ENCODE measurements around the gene THRA. TPM values are rescaled to one million over a fixed set of nuclear protein-coding genes. Genes with fewer than 3 reads are reported as not detected.
A peak's percentile ranks its signal among the peaks of the same experiment; 100 is the strongest.

THRA gene
- total RNA-seq, 1 donor from 2014 or later = 22.0 TPM

DNA sequence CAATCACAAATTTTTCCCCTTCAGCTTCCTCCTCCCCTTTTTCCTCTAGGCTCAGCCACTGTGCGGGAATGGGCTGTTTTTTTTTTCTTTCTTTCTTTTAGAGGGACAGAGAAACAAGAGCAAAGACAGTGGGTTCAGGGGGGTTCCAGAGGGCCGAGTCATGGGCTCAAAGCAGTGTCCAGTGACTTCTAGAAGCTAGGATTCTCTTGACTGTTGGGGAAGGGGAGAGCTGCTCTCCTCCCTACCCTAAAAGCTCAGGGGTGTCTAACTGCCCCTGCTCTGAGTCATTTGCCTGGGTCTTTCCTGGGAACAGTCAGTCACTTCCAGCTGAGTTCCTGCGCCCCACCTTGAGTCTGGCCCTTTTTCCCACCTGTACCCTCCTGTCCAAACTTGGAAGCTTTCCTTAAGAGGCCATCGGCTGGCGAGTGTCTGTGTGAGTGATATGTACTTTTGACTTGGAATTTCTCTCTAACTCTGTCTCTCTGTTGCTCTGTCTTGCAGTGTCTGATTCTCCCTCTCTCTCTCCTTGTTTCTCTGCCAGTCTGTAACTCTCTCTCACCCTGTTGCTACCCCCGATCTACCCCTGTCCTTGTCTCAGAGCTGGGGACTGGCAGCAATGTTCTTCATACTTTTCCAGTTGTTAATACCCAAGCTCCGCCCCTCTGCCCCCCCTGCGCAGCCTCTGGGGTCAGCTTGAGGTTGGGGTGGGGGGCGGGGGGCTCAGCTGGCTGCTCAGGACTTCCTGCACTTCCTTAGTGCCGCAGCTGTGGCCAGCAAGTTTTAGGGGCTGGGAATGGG is 2.4 kb downstream of the THRA start:
- no peak for DNase-seq (ENCODE audit: low read depth)

DNA sequence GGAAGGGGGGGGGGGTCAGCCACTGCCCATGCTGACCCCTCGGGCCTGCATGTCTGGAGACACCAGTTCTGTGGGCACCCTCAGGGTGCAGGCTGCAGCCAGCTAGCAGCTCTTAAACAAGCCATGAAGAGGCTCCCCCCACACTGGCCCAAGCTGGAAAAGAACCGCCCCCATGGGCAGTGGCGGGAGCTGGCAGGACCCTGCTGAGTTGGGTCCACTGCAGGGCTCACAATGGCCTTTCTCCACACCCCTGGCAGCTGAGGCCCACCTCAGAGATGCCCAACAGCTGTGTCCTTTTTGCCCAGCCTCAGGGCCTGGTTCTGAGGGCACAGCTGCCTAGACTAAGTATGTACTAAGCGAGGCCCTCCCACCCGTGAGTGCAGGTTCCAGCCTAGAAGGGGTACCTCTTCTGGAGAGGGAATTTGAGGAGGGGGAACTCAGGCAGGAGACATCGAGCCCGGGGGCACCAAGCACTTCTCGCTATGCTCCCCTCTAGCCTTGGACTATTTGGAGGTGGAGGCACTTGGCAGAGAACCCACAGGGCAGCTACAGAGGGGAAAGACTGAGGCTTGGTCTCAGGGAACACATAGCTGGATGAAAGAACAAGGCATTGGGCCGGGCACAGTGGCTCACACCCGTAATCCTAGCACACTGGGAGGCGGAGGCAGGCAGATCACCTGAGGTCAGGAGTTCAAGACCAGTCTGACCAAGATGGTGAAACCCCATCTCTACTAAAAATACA is 3.2 kb downstream of the THRA start:
- no peak for DNase-seq (ENCODE audit: low read depth)

DNA sequence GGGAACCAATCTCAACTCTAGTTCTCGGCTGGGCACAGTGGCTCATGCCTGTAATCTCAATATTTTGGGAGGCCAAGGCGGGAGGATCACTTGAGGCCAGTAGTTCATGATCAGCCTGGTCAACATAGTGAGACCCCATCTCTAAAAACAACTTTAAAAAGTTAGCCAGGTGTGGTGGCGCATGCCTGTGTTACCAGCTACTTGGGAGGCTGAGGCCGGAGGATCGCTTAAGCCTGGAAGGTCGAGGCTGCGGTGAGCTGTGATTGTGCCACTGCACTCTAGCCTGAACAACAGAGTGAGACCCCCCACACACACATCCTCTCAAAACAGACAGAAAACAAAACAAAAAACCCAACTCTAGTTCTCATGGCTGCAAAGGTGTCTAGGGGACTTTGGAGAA is 4.9 kb downstream of the THRA start:
- DNase-seq (ENCODE audit: low read depth) = no peak

DNA sequence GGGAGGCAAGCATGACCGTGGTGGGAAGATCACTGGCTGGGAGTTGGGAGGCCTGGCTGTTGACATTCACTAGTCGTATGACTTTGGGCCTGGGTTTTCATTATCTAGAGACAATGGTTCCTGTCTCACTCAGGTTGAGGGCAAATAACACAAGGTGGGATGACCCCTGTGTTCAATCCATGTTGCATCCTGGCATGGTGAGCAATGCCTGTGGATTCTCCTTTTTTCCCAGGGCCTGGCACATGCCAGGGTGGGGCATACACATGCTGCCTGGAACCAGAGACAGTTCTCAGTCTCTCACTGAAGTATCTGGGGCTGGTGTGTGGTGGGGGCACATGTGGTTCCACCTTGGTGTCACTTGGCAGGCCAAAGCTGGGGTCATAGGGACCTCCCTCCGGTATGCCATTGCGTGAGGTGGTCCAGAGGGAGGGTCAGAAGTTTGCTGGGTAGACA is 5.4 kb downstream of the THRA start:
- DNase-seq (ENCODE audit: low read depth) = peak; percentile 56

DNA sequence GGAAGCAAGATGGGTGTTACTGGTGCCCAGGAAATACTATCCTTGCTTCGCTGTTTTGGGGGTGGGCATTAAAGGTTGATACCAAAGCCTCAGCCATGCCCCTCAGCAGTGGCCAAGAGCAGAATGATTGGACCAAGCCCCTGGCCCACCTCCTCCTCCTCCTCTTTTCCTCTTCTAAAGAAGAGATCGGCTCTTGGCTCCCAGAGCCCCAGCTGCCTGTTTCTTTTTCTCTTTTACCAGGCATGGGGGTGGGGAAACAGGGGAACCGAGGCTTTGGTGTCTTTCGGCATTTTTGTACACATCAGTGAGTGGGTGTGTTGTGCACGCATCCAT is 5.8 kb downstream of the THRA start:
- DNase-seq (ENCODE audit: low read depth) = no peak

DNA sequence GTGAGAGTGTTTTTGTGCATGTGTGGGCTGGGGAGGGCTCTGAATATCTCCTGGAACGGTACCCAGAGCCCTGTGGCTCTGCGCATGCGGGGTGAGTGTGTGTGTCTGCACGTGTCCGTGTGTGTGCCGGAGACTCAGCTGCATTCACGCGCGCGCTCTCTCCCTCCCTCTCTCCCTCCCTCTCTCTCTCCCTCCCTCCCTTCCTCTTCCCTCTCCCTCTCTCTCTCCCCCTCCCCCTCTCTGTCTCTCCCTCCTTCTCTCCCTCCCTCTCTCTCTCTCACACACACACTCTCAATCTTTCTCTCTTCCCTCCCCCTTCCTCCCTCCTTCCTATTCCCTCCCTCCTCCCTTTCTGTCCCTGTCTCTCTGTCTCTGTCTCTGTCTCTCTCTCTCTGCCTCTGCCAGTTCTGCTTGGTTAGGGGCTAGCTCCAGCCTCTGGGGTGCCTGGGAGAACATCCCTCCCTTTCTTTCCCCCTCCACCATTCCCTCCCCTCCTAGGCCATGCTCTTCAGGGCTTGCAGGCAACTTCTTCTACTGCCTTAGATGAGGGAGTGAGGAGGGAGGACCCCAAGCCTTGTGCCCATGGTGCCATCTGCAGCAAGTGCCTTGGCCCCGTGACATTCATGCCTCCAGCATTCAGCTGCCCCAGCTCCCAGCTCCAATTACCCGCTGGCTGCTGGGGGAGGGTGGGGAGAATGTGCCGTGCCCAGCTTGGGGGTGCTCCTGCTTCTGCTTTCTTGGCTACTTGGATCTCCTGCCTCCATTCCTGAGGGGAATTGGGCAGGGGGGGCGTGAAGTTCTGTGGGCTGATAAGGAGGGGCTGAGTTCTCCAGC is 6.4 kb downstream of the THRA start:
- peak; percentile 50 for DNase-seq (ENCODE audit: low read depth)

DNA sequence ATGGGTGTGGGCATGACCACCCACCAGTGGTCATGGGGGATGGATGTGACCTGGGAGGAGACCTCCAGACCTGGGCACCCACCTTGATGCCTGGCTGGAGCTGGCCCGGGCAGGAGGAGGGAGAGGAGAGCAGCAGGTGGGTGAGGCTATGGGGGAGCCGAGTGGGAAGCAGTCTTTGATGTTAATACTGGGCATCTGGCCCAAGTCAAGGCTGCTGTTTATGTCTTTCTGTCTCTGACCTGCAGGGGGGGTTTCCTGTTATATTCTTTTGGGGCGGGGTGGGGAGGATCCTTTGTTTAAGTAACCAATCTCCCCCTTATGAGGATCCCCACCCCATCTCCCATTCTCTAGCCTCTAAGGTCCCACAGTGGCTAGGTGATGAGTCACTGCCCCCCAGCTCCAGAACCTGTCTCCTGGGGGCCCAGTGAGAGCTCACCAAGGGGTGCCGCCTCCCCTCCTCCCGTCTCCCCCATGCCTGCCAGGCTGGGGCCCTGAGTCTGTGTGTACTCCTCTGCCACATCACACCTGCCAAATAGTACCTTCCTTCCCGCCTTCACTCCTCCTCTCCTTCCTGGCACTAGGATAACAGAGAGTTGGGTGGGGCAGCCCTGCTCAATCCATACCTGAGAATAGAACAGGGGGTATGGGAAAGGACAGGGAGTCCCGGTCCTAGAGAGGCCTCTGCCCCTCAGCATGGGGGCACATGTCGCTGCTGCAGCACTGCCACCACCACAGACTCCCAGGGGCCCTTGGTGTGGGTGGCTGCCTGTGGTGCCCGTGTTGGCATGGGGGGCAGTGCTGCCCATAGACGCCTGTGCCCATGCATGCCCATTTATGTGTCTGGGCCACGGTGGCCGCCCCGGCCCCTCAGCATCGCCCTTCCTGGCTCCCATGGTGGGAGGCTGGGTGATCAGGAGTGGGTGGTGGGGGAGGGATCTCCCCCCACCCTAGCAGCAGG is 7.3 kb downstream of the THRA start:
- DNase-seq (ENCODE audit: low read depth) = no peak

DNA sequence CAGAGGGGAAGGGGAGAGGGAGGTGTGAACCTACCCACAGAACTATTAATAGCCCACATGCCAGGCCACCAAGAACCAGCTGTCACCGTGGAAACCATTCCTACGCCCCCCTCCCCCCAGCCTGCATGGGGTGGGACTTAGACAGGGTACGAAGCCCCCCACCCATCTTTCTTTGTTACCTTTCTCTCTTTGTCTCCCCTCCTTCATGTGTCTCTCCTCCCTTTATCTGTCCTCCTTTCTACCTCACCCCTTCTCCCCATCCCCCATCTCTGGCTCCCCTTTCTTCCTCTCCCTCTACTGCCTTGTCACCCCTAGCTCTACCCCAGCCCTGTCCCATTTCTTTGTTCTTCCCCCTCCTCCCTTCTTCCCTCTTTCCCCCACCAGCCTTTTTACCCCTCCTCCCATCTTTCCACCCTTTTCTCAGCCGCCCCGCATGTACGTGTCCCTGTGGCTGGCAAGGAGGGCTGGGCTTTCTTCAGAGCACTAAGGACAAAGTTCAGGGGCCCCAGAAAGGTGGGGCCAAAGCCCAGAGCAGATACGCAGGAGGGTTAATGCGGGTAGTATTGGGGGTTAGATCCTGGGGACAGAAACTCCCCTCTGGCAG is 8.0 kb downstream of the THRA start:
- DNase-seq (ENCODE audit: low read depth) = no peak

DNA sequence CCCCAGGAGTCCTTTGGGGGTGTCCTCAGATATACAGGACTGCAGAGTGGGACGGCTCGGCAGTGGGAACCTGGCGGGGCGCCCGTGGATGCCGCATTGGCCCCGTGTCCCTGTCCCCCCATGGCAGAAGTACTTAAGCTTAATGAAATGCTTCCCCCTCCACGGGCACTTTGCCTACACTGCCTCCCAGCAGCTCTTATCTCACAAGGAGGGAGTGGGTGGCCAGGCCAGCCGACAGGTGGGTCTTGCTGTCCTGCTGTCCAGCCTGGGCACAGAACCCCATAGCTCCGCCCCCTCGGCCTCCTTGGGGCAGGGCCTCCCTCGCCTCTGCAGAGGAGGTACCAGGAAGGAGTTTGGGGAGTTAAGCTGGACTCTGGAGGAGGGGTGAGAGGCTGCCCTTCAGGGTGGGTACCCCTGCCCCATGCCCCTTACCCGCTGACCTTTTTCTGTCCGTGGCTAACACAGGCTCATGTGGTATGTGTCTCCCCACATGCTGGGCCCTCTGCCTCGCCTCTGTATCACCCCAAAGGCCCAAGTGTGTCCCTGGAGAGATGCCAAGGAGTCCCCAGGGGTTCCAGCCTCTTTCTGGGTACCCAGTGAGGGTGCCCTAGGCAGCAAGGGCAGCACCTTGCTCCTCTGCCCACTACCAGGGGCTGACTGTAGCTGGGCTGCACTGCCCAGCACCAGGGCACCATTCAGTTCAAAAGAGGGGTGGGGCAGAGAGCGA is 8.7 kb downstream of the THRA start:
- no peak for DNase-seq (ENCODE audit: low read depth)

DNA sequence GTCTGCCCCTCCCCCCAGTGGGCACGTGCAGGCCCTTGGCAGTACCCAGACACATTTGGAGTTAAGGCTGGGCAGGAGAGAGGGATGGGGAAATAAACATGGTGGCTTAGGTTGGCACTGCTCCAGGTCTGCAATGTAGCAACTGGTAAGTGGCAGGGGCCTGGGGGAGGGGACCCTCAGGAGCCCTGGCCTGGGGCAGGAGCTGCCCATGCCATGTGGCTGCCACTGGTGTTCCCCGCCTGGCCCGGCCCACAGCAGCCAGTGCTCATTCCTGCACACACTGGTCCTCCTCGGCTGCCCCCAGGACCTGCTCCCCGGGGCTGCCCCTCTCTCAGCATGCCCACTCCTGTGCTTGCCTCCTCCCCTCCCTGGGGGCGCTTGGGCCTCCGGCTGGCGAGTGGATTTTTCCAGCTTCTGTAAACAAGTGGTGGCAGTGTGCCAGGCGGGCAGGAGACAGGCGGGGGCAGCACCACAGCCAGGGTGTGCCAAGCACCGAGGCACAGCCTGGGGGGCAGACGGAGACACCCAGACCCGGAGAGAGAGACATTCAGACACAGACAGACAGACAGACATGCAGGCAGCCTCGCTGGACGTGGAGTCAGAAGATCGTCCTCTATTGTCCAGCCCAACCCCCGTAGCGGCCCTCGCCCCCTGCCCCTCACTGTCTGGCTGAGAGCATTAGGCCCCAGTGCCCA is 9.4 kb downstream of the THRA start:
- DNase-seq (ENCODE audit: low read depth) = peak; percentile 84

DNA sequence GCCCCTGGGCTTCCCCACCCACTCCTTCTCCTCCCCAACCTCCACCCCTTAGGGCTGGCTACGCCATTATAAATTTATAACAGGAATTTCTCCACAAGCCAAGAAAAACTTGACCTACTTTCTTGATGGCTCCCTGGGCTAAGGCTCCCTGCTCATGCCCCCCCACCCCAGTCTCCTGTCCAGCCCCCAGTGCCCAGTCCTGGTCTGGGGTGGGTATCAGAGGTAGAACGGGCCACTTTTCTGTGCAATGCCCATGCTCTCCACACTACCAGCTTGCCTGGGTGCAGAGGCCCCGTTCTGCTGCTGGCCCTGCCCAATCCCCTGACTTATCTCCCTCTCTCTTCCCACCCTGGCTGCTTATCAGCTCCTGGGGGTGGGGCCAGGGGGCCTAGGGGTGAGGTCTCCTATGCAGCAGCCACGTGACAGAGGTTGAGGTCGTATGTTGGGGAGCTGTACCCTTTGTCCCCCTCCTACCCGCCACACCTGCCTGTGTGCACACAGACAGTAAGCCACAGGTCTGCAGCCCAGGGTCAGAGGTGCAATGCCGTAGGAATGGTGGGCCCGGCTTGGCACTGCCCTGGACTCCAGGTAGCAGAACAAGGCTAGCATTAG is 10.1 kb downstream of the THRA start:
- no peak for DNase-seq (ENCODE audit: low read depth)

DNA sequence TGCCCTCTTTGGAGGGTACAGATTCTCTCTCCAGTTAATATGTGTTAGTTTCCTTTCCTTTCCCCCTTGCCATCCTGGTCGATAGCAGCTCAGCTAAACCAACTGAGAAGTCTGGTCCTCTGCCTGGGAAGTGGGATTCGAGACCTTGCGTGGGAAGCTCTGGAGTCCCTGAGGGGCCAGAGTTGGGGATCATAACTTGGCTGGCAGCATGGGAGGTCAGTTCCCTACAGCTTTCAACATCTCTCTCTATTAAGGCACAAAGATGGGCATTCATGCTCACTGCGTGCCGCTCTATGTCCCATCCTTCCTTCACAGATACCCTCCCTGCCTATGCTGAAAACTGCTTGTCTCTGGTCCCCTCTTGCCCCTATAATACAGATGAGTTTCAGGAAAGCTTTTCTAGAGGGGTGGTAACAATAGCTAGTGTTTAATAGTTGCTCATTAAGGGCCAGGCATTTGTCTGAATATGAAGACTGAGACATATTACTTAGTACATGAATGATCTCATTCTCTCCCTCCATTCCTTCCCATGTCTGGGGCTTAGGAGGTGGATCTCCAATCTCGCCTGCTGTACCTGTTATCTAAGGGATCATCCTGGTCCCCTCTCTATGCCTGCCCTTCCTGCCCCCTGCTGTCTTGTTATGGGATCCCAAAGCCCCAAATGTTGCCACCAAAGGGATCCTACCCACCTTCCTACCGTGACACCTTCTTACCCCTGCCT is 10.8 kb downstream of the THRA start:
- DNase-seq (ENCODE audit: low read depth) = no peak

DNA sequence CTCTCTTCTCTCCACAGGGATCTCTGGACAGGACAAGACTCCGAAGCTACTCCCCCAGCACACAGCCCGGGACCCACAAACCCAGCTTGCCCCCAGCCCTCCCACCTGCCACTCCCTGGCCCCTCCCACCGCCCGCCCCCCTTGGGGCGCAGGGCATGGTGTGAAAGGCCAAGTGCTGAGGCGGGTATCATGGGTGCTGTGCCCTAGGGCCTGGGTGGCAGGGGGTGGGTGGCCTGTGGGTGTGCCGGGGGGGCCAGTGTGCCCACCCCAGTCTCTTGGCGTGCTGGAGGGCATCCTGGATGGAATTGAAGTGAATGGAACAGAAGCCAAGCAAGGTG is 11.4 kb downstream of the THRA start:
- no peak for DNase-seq (ENCODE audit: low read depth)

DNA sequence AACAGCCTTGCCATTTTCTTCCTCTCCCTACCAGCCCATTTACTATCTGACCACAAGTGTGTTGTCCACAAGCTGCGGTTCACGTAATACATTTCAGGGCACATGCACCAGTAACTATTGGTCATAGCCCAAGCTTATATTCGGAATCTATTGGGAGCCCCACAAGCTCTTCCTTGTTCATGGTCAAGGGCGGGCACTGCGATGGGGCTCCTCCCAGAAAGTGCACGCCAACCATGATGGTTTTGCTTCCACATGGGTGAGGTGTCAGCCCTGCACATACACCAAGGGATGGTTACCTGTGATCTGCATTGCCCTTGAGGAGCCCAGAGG is 12.1 kb downstream of the THRA start:
- DNase-seq (ENCODE audit: low read depth) = no peak

DNA sequence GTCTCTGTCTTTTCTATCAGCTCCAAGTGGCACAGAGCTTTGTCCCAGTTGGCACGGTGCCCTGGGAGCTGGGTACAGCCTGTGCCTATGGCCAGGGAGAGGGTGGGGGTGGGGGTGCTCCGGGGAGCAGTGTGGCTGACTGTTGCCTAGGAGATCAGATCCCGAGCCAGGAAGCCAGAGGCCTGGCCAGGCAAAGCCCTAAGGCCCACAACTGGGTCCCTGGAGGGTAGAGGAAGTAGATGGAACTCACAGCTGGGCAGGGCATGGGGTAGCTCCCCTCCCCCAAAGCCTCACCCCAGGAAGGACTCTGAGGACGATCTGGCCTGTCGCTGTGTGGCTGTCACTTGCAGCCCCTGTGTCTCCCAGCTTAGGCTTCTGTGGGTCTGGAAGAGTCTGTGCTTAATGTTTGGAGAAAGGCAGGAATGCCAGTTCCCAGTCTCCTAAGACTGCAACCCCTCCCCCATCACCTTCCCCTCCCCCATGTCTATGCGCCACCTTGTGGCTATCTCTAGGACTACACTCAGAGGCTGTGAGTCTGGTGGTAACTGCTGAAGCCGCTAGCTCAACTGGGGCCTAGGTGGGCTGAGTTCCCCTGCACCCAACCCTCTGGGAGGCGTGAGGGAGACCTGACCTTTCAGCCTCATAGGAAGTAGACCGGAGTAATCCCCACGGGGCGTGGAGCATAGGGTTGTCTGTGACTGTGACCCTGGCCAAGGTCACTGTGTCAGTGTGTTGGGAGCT is 12.6 kb downstream of the THRA start:
- peak; percentile 67 for DNase-seq (ENCODE audit: low read depth)

DNA sequence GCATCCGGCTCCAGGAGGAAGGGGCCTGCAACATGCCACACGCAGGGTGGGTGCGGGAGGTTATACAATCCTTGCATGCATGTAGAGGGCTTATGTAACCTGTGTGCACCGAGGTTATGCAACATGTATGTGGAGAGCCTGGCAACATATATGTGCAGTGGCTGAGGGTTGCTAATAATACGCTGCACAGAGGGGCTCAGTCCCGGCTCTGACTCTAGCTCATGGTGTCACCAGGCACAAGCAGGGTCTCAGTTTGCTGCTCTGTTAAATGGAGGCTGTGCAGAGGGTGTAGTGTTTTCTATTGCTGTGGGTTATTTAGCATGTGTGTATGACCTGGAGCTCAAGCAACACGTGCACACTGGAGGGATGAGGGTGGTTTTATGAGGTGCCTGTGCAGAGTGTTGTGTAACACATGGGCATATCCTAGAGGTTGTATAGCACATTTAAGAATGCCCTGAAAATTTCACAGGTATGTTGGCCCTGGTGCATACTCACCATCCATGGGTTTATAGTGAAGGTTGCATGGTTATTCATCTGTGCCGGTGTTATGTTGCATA is 13.3 kb downstream of the THRA start:
- DNase-seq (ENCODE audit: low read depth) = no peak

DNA sequence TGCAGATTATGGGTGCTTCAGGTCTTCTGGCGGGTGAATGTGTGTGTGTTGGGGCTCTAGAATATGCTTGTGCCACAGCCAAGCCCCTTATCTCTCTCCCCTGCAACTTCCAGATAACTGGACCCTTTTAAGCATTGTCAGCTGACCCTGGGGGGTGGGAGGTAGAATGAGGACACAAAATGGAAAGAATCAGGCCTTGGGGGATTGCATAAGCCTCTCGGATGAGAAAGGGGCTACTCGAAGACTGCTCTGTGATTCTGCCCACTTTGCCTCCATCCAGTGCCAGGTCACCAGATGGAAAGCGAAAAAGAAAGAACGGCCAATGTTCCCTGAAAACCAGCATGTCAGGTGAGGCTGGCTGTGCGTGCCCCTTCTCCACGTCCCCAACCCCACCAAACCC is 13.8 kb downstream of the THRA start:
- no peak for DNase-seq (ENCODE audit: low read depth)

DNA sequence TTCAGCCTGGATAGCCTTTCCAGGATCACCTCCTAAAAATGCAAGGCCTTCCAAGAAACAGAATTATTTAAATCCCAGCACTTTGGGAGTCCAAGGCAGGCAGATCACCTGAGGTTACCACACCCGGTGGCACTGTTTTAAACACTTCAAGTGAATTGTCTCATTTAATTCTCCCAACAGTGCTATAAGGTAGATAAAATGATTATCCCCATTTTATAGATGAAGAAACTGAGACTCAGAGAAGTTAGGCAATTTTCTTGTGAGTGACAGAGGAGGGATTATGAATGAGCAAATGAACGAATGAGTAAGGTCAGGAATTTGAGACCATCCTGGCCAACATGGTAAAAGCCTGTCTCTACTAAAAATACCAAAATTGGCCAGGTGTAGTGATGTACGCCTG is 16.8 kb downstream of the THRA start:
- no peak for DNase-seq (ENCODE audit: low read depth)
